HCT116 (cell line): ENCODE measurements around the gene PDE6H. TPM values are rescaled to one million over a fixed set of nuclear protein-coding genes. Genes with fewer than 3 reads are reported as not detected.

ENCODE experiments used
- ATAC-seq: fragments of 200-7000 bp; cut with Tn5 transposase; 2 replicates; pipeline ENCODE4 v1.9.1; 2020; ENCODE audit warnings: mild to moderate bottlenecking, moderate library complexity
- BruUV-seq: library from RNA; stranded (reverse); fragments of 400-500 nt; replicated peaks from 2 replicates; lab custom pipeline; 2021; lab: Mats Ljungman, UMichigan
- CTCF ChIA-PET: fragments of 300-600 bp; sonication (Branson Sonifier 250); formaldehyde crosslinking; loops from one replicate; lab custom pipeline; 2021; ENCODE audit warnings: antibody characterized with exemption; lab: Charles Lee
- POLR2A ChIA-PET: fragments of 300-600, 350-600 bp; sonication (Branson Sonifier 250); formaldehyde crosslinking; loops from one replicate; lab custom pipeline; 2021; ENCODE audit warnings: antibody characterized with exemption; lab: Charles Lee
- RAD21 ChIA-PET, 2 experiments: fragments of 300-600 bp; sonication (Branson Sonifier 250); formaldehyde crosslinking; loops; one replicate each; lab custom pipeline; 2023; ENCODE audit warnings: low total read pairs in 2 of 2; ENCODE audit not compliant: uncharacterized antibody in 2 of 2, unreplicated experiment in 2 of 2, low non-redundant PET in 1 of 2; lab: Charles Lee
- DNase-seq: peaks from one replicate; pipeline ENCODE4 v3.0.0-alpha.2; 2010; ENCODE audit warnings: low read depth, low spot score
- H2AFZ ChIP-seq: fragments of 200-600 bp; shearing (Covaris generic), sonication (generic); 2 replicates; pipeline ENCODE4 v1.6.1; 2017; ENCODE audit warnings: low read depth, mixed run types, mixed read lengths, antibody characterized with exemption, low read length; ENCODE audit not compliant: poor library complexity, severe bottlenecking
- H3K27ac ChIP-seq: 2 replicates; pipeline ENCODE4 v1.5.1; 2012; ENCODE audit warnings: low read depth, low read length
- H3K27me3 ChIP-seq: fragments of 200-600 bp; sonication (generic); 2 replicates; pipeline ENCODE4 v1.6.1; 2016; ENCODE audit warnings: mixed run types, low read length, mixed read lengths; ENCODE audit not compliant: insufficient read depth
- H3K36me3 ChIP-seq, 2 experiments: fragments of 200-500 bp in 1 of 2; fragments of 200-600 bp in 1 of 2; sonication (Bioruptor generic) in 1 of 2; sonication (generic) in 1 of 2; 2 replicates each; pipeline versions ENCODE4 v1.5.1 to v1.6.1; 2014 to 2016; ENCODE audit warnings: low read length in 2 of 2, inconsistent platforms in 1 of 2, mixed read lengths in 1 of 2, mixed run types in 1 of 2; ENCODE audit not compliant: insufficient read depth in 2 of 2, control insufficient read depth in 1 of 2
- H3K4me1 ChIP-seq, 2 experiments: fragments of 200-600 bp in 1 of 2; sonication (generic) in 1 of 2; 2 replicates each; pipeline versions ENCODE4 v1.5.1 to v1.6.1; 2012 to 2017; ENCODE audit warnings: low read length in 2 of 2, inconsistent platforms in 1 of 2, mild to moderate bottlenecking in 1 of 2, mixed read lengths in 1 of 2, mixed run types in 1 of 2, moderate library complexity in 1 of 2; ENCODE audit not compliant: insufficient read depth in 2 of 2, control insufficient read depth in 1 of 2
- H3K4me2 ChIP-seq: fragments of 200-600 bp; sonication (generic); 2 replicates; pipeline ENCODE4 v1.6.1; 2017; ENCODE audit warnings: mixed run types, low read length, mixed read lengths
- H3K4me3 ChIP-seq, 2 experiments: fragments of 200-600 bp in 1 of 2; sonication (generic) in 1 of 2; replicated peaks in 1 of 2; 2 replicates each; pipeline ENCODE4 v1.5.1; 2011 to 2016; ENCODE audit warnings: low read length in 2 of 2, control low read depth in 1 of 2, low read depth in 1 of 2, mild to moderate bottlenecking in 1 of 2, mixed read lengths in 1 of 2, mixed run types in 1 of 2
- H3K79me2 ChIP-seq: fragments of 200-600 bp; sonication (generic); 2 replicates; pipeline ENCODE4 v1.6.1; 2017; ENCODE audit warnings: mild to moderate bottlenecking, mixed run types, low read length, moderate library complexity, mixed read lengths; ENCODE audit not compliant: insufficient read depth
- H3K9ac ChIP-seq: fragments of 200-600 bp; sonication (generic); 2 replicates; pipeline ENCODE4 v1.6.1; 2016; ENCODE audit warnings: low read length, mixed read lengths
- H3K9me2 ChIP-seq: fragments of 200-600 bp; sonication (generic), shearing (Covaris generic); 2 replicates; pipeline ENCODE4 v1.6.1; 2017; ENCODE audit warnings: mixed run types, mild to moderate bottlenecking, moderate library complexity; ENCODE audit not compliant: insufficient read depth
- H3K9me3 ChIP-seq, 2 experiments: fragments of 200-500 bp in 1 of 2; fragments of 200-600 bp in 1 of 2; sonication (Bioruptor generic) in 1 of 2; sonication (generic) in 1 of 2; 2 replicates each; pipeline ENCODE4 v1.6.1; 2014 to 2017; ENCODE audit warnings: low read length in 2 of 2, mixed read lengths in 2 of 2, inconsistent platforms in 1 of 2, low read depth in 1 of 2, mild to moderate bottlenecking in 1 of 2, mixed run types in 1 of 2, moderate library complexity in 1 of 2; ENCODE audit not compliant: control insufficient read depth in 1 of 2, insufficient read depth in 1 of 2
- H4K20me1 ChIP-seq: fragments of 200-600 bp; sonication (generic), shearing (Covaris generic); 2 replicates; pipeline ENCODE4 v1.6.1; 2017; ENCODE audit warnings: mixed run types, mild to moderate bottlenecking, moderate library complexity; ENCODE audit not compliant: insufficient read depth
- ATF3 ChIP-seq: IDR thresholded peaks from 2 replicates; pipeline ENCODE4 v1.6.1; 2012
- CEBPB ChIP-seq: IDR thresholded peaks from 2 replicates; pipeline ENCODE4 v1.6.1; 2012; ENCODE audit warnings: low read depth
- EGR1 ChIP-seq: IDR thresholded peaks from 2 replicates; pipeline ENCODE4 v1.6.1; 2012; ENCODE audit warnings: low read depth
- ELF1 ChIP-seq: IDR thresholded peaks from 2 replicates; pipeline ENCODE4 v1.6.1; 2012; ENCODE audit warnings: low read depth, borderline replicate concordance
- EZH2 ChIP-seq: fragments of 200-600 bp; sonication (generic); IDR thresholded peaks from 2 replicates; pipeline ENCODE4 v1.6.1; 2017; ENCODE audit warnings: antibody characterized with exemption, mixed run types
- EZH2phosphoT487 ChIP-seq: fragments of 200-600 bp; IDR thresholded peaks from 2 replicates; pipeline ENCODE4 v1.6.1; 2018; ENCODE audit warnings: antibody characterized with exemption, borderline replicate concordance
- FOSL1 ChIP-seq: IDR thresholded peaks from 2 replicates; pipeline ENCODE4 v1.6.1; 2012; ENCODE audit warnings: low read depth
- MAX ChIP-seq: IDR thresholded peaks from 2 replicates; pipeline ENCODE4 v1.6.1; 2012
- POLR2AphosphoS5 ChIP-seq: IDR thresholded peaks from 2 replicates; pipeline ENCODE4 v1.6.1; 2011; ENCODE audit warnings: mild to moderate bottlenecking, low read depth, low read length, moderate library complexity
- RAD21 ChIP-seq: IDR thresholded peaks from 2 replicates; pipeline ENCODE4 v1.6.1; 2012; ENCODE audit warnings: low read depth, mild to moderate bottlenecking
- REST ChIP-seq: IDR thresholded peaks from 2 replicates; pipeline ENCODE4 v1.6.1; 2012; ENCODE audit warnings: low read depth
- SIN3A ChIP-seq: IDR thresholded peaks from 2 replicates; pipeline ENCODE4 v1.6.1; 2012; ENCODE audit warnings: low read depth
- SRF ChIP-seq: IDR thresholded peaks from 2 replicates; pipeline ENCODE4 v1.6.1; 2012; ENCODE audit warnings: low read depth
- YY1 ChIP-seq: IDR thresholded peaks from 2 replicates; pipeline ENCODE4 v1.6.1; 2011; ENCODE audit warnings: low read length, low read depth, moderate library complexity, mild to moderate bottlenecking; ENCODE audit not compliant: insufficient replicate concordance; ENCODE audit errors: extremely low read depth
- ZBTB33 ChIP-seq: IDR thresholded peaks from 2 replicates; pipeline ENCODE4 v1.6.1; 2011; ENCODE audit warnings: mild to moderate bottlenecking, low read length, moderate library complexity; ENCODE audit not compliant: insufficient replicate concordance; ENCODE audit errors: extremely low read depth
- intact Hi-C: fragments of 100-400 bp; cut with micrococcal nuclease; formaldehyde crosslinking; loops from 2 replicates; pipeline ENCODE4 v1.10.0; 2022
- total RNA-seq: library from RNA; stranded (reverse); gene quantifications from one replicate; pipeline ENCODE4 v1.2.1, GENCODE V29; 2021; ENCODE audit not compliant: unreplicated experiment

The PDE6H gene
- total RNA-seq, 1 experiment from 2014 or later, result not detected

GRCh38 chr12:14963520-14963919 lies 9.3 kb upstream of the PDE6H start:
- TF ChIP-seq REST (no peak), POLR2AphosphoS5 (no peak), SIN3A (no peak), ZBTB33 (no peak), EGR1 (no peak), RAD21 (no peak), ATF3 (no peak), CEBPB (no peak), EZH2 (no peak), FOSL1 (no peak), MAX (no peak), EZH2phosphoT487 (no peak), ELF1 (no peak), SRF (no peak), YY1 (no peak)
- Histone ChIP-seq H3K79me2 (no peaks in the 10 kb centered on the region), H3K27ac (no peak overlapping the region), H3K9me3 (no peaks in the 10 kb centered on the region), H3K4me3 (no peak overlapping the region), H2AFZ (no peak overlapping the region), H4K20me1 (no peaks in the 10 kb centered on the region), H3K27me3 (no peaks in the 10 kb centered on the region), H3K4me2 (no peak overlapping the region), H3K4me1 (peaks cover 0 to 7% of the 10 kb centered on the region in 2 experiments; a peak in 2 of 4 replicates), H3K9ac (no peak overlapping the region), H3K36me3 (no peaks in the 10 kb centered on the region), H3K9me2 (no peaks in the 10 kb centered on the region)
- DNase-seq (no peak), ATAC-seq (no peak)
- ChIA-PET POLR2A (no interaction called here), CTCF (no interaction called here), RAD21 (no interaction called here)
- intact Hi-C loops, result no loop called here
- no TSS peak for BruUV-seq
